H1 (cell line): ENCODE measurements around the gene SOS1. TPM values are rescaled to one million over a fixed set of nuclear protein-coding genes. Genes with fewer than 3 reads are reported as not detected.

Source experiments
- CREB1 ChIP-seq: IDR thresholded peaks from 2 replicates; pipeline ENCODE4 v1.6.1; 2012; ENCODE audit warnings: inconsistent platforms
- CTBP2 ChIP-seq: IDR thresholded peaks from 2 replicates; pipeline ENCODE4 v1.7.0; 2011; ENCODE audit warnings: borderline replicate concordance, mild to moderate bottlenecking, moderate library complexity, mixed read lengths, low read length; ENCODE audit not compliant: insufficient read depth, insufficient read length
- EP300 ChIP-seq, 2 experiments: IDR thresholded peaks; 1 replicate in 1 of 2; 2 replicates in 1 of 2; pipeline ENCODE4 v1.6.1; 2011 to 2012; ENCODE audit warnings: low read depth in 2 of 2, low read length in 2 of 2, mild to moderate bottlenecking in 2 of 2, borderline replicate concordance in 1 of 2, inconsistent platforms in 1 of 2, moderate library complexity in 1 of 2
- JUND ChIP-seq: IDR thresholded peaks from 2 replicates; pipeline ENCODE4 v1.6.1; 2011; ENCODE audit warnings: mild to moderate bottlenecking, improper control_type of control experiment, low read length
- KDM4A ChIP-seq: IDR thresholded peaks from one replicate; pipeline ENCODE4 v1.7.1; 2012; ENCODE audit warnings: low read depth, mild to moderate bottlenecking, moderate library complexity, low read length, inconsistent platforms; ENCODE audit not compliant: severe bottlenecking
- NRF1 ChIP-seq: IDR thresholded peaks from 2 replicates; pipeline ENCODE4 v1.6.1; 2011; ENCODE audit warnings: mild to moderate bottlenecking, low read depth, low read length, improper control_type of control experiment
- PHF8 ChIP-seq: fragments of 200-600 bp; sonication (generic); conservative IDR thresholded peaks from 2 replicates; pipeline ENCODE4 v1.7.1; 2012; ENCODE audit warnings: low read depth, mild to moderate bottlenecking, inconsistent platforms, low read length, moderate library complexity
- RBBP5 ChIP-seq: IDR thresholded peaks from 2 replicates; pipeline ENCODE4 v1.7.1; 2012; ENCODE audit warnings: low read depth, mild to moderate bottlenecking, inconsistent platforms, low read length, moderate library complexity, borderline replicate concordance
- SIX5 ChIP-seq: IDR thresholded peaks from 2 replicates; pipeline ENCODE4 v1.6.1; 2011; ENCODE audit warnings: mild to moderate bottlenecking, low read depth, low read length
- SP2 ChIP-seq: IDR thresholded peaks from 2 replicates; pipeline ENCODE4 v1.6.1; 2012; ENCODE audit warnings: mild to moderate bottlenecking, low read length, inconsistent platforms
- polyA plus RNA-seq, 7 experiments: library from polyadenylated mRNA; depleted of rRNA in 3 of 7; stranded (reverse) in 5 of 7; unstranded in 2 of 7; fragments of >200 nt in 5 of 7; fragments of 200-250 nt in 2 of 7; gene quantifications; 1 replicate in 5 of 7; 2 replicates in 1 of 7; 4 replicates in 1 of 7; pipeline versions ENCODE4 v1.2.1 to v1.2.3, GENCODE V29; 2011 to 2013; ENCODE audit warnings: missing spikeins in 2 of 7, mixed read lengths in 2 of 7
- total RNA-seq: library from RNA; stranded (reverse); fragmentation: NEBNext Ultra II Directional; extraction: Animal tissue kit (Norgen Biotek cat#: 25700); gene quantifications from 2 replicates; pipeline ENCODE4 v1.2.1, GENCODE V29; 2021

The SOS1 gene
- total and polyA plus RNA-seq, 2 of the 8 experiments (the other 6 are each of a cell fraction or from before 2014, with no cell fraction given), result 25.7 to 27.0 TPM

DNA sequence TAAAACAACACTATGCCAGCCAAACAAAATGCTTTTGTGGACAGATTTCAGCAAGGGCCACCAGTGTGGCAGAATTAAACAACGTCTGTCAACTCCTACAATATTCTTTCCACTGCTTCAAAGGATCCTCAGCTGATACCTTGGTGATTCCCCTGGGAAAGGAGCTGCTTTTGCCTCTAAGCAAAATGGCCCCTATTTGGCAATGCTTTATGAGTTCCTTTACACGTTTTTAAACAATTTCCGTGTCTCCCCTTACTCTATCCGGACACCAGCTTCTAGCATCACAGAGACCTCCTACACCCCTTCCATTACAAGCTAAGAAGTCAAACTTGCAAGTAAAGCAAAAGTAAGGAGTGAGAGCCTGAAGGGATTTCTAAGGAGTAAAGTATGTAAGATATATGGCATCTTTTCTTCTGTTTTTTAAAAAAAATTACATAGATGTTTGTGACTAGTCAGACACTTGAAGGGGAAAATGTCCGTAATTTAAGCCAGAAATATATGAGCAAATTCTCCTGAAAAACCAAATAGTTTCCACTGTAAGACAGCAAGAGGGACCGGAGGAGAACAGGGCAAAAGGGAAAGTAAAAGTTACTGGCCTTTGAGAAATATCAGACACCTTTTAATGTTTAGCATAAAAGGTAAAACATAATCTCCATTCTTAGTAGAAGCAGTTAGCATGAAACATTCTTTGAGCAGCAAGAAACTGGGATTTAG lies 1.9 kb downstream of the SOS1 start (continued):
- no peak for TF ChIP-seq SP2
- no peak for TF ChIP-seq NRF1
- TF ChIP-seq CTBP2, result no peak
- TF ChIP-seq EP300 (IDR thresholded peaks at IDR 0.05; ENCODE audit: borderline replicate concordance in 1 of 2, low read depth in 2 of 2, low read length in 2 of 2), result no peak
- no peak for TF ChIP-seq CREB1
- TF ChIP-seq SIX5, result no peak
- no peak for TF ChIP-seq PHF8
- TF ChIP-seq JUND, result no peak
- TF ChIP-seq RBBP5, result no peak
- no peak for TF ChIP-seq KDM4A
